NCI-H748 treated with DMSO at 0.1 percent for 48 hours (cell line): ENCODE measurements around the gene AQP12B.

Experiments
- DNase-seq: peaks from one replicate; lab custom pipeline; 2025; lab: John Stamatoyannopoulos, UW

AQP12B gene

DNA sequence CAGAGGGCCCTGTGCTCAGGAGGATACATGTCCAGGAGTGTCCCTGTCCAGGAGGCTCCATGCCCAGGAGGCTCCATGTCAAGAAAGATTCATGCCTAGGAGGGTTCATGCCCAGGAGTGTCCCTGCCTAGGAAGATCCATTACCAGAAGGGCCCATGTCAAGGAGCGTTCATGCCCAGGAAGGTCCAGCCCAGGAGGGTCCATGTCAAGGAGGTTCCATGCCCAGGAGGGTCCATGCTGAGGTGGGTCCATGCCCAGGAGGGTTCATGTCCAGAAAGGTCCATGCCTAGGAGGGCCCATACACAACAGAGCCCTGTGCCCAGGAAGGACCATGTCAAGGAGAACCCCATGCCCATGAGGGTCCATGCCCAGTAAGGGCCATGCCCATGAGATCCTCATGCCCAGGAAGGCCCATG lies 50.4 kb downstream of the AQP12B start:
- DNase-seq, result no peak

GRCh38 chr2:240631548-240632305 lies 51.0 kb downstream of the AQP12B start:
- DNase-seq, result no peak

DNA sequence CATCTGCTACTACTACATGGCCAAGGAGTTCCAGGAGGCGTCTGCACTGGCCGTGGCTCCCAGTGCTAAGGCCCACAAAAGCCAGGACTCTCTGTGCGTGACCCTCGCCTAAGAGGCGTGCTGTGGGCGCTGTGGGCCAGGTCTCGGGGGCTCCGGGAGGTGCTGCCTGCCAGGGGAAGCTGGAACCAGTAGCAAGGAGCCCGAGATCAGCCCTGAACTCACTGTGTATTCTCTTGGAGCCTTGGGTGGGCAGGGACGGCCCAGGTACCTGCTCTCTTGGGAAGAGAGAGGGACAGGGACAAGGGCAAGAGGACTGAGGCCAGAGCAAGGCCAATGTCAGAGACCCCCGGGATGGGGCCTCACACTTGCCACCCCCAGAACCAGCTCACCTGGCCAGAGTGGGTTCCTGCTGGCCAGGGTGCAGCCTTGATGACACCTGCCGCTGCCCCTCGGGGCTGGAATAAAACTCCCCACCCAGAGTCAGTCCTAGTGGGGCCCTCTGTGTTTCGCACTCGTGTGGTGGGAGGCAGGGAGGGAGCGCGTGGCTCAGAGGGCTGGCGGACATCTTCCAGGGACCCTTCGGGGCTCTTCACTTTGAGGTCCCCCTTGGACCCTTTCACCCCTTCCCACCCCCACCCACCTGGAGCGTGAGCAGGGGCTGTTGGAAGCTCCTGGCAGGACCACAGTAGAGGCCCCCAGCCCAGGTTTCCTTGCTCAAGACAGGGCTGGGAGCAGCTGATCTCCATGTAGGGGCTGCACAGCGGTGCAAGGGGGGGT lies 51.7 kb downstream of the AQP12B start:
- no peak for DNase-seq

- DNase-seq, result no peak
Observed at GRCh38 chr2:240629968-240630770, 52.5 kb downstream of the AQP12B start.

DNA sequence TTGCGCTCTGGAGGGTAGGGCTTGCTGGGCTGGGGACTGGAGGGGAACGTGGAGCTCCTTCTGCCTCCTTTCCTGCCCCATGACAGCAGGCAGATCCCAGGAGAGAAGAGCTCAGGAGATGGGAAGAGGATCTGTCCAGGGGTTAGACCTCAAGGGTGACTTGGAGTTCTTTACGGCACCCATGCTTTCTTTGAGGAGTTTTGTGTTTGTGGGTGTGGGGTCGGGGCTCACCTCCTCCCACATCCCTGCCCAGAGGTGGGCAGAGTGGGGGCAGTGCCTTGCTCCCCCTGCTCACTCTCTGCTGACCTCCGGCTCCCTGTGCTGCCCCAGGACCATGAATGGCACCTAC lies 53.1 kb downstream of the AQP12B start:
- no peak for DNase-seq

DNA sequence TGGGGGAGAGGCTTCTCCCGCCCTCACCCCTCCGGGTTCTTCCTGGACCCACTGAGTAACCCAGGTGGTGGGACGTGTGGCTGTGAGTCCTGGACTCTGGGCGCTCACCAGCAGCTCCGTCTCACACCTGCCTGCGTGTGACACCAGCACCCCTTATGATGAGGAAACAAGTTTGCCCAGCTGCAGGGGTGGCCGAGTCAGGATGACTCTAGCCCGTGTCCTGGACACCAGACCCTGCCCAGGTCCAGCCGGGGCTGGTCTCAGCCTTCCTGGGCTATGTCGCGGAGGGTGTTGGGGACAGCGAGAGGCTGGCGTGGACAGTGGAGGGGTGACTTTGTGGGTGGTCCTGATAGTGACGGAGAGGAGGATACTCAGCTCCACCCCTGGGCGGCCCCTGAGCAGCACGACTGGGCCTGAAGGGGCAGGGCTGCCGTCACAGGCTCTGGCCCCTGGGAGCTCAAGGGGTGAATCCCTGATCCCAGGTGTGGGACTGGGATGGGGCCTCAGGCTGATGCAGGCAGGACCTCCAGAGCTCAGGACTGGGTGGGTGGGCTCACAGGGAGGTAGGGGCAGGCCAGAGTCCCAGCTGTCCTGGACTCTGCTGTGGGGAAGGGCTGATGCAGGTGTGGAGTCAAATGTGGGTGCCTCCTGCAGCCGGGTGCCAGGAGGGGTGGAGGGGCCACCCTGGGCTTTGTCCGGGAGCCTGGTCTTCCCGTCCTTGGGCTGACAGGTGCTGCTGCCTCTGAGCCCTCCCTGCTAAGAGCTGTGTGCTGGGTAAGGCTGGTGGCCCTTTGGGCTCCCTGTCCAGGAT lies 53.7 kb downstream of the AQP12B start:
- no peak for DNase-seq

DNA sequence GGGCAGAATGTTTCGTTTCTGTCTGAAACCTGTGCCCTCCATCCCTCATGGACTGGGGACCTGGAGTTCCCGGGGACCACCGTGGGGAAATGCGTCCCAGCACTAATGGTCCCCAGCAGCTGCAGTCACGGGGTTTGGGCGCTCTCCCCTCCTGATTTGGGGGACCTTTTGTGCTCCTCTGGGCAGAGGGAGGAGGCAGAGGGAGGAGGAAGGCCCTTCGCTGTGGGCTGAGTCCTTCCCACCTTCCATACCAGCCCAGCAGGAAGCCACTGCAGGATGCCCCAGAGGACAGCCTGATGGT lies 54.2 kb downstream of the AQP12B start:
- no peak for DNase-seq

DNA sequence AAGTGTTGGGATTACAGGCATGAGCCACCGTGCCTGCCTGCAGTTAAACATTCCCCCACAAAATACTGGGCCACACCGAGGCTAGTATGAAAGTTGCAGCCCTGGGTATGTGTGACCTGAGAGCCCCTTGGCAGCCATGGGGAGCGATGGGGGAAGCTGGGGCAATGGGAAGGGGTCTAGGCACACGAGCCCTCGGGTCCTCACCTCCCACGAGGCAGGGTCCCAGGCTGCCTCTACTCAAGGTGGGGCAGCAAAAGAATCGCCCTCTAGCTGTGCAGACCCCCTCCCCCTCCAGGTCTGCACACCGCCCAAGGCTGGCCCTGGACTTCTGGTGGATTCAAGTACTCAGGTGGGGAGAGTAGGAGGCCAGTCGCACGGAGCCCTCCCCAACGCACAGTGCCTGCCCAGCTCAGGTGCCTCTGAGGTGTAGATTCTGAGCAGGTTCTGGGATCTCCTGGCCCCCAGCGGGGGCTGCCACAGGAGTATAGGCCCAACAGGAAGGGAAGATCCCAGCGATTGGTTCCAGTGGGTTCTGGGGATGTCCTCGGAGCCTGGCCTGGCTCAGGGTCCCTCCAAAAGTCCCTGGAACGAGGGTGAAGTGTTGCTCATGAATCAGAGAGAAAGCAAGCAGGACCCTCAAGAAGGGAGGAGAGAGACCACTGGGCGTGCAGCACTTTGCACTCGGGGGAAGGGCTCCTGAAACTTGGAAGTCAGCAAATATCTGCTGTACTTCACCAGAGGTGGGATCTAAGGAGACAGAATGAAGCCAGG lies 54.8 kb downstream of the AQP12B start:
- DNase-seq, result no peak

GRCh38 chr2:240626531-240627300 lies 56.0 kb downstream of the AQP12B start:
- DNase-seq, result no peak
